Keratinocyte (primary cell): Measurements from ENCODE around the gene GPX3. TPM values are rescaled to one million over a fixed set of nuclear protein-coding genes. Genes with fewer than 3 reads are reported as not detected.

Experiments used
- DNase-seq: peaks from one replicate; pipeline ENCODE4 v3.0.0-alpha.2; 2011; ENCODE audit warnings: low read depth, missing footprints, low spot score
- FAIRE-seq: peaks from 2 replicates; lab custom pipeline; 2011; peaks lifted over from hg19 to GRCh38; lab: Jason Lieb, UNC
- H2AFZ ChIP-seq: 2 replicates; pipeline ENCODE4 v1.6.0; 2012; ENCODE audit warnings: low read length, control low read depth, inconsistent platforms; ENCODE audit not compliant: control insufficient read depth
- H3K27ac ChIP-seq: 2 replicates; pipeline ENCODE4 v1.5.1; 2011; ENCODE audit warnings: low read length; ENCODE audit not compliant: control insufficient read depth, insufficient read depth
- H3K27me3 ChIP-seq: 3 replicates; pipeline ENCODE4 v1.6.0; 2011; ENCODE audit warnings: low read length; ENCODE audit not compliant: control insufficient read depth, insufficient read depth; ENCODE audit errors: extremely low read depth
- H3K36me3 ChIP-seq, 2 experiments: 2 replicates in 1 of 2; 3 replicates in 1 of 2; pipeline ENCODE4 v1.5.1; 2011; ENCODE audit warnings: low read length in 2 of 2, mild to moderate bottlenecking in 1 of 2; ENCODE audit not compliant: control insufficient read depth in 2 of 2, insufficient read depth in 2 of 2; ENCODE audit errors: extremely low read depth in 1 of 2
- H3K4me1 ChIP-seq: 3 replicates; pipeline ENCODE4 v1.5.1; 2011; ENCODE audit warnings: low read length; ENCODE audit not compliant: control insufficient read depth, insufficient read depth; ENCODE audit errors: extremely low read depth
- H3K4me2 ChIP-seq: 3 replicates; pipeline ENCODE4 v1.6.0; 2011; ENCODE audit warnings: low read depth, low read length; ENCODE audit not compliant: control insufficient read depth, insufficient read depth; ENCODE audit errors: extremely low read depth
- H3K4me3 ChIP-seq, 3 experiments: fragments of 200-600 bp in 1 of 3; sonication (generic) in 1 of 3; 2 replicates in 2 of 3; 3 replicates in 1 of 3; pipeline ENCODE4 v1.5.1; 2011 to 2016; ENCODE audit warnings: low read length in 3 of 3, mild to moderate bottlenecking in 3 of 3, control low read depth in 2 of 3, inconsistent platforms in 1 of 3, low read depth in 1 of 3, mixed read lengths in 1 of 3, mixed run types in 1 of 3, moderate library complexity in 1 of 3; ENCODE audit not compliant: control insufficient read depth in 2 of 3, insufficient read depth in 2 of 3; ENCODE audit errors: extremely low read depth in 1 of 3
- H3K79me2 ChIP-seq: 2 replicates; pipeline ENCODE4 v1.6.0; 2012; ENCODE audit warnings: low read length; ENCODE audit not compliant: control insufficient read depth, insufficient read depth
- H3K9ac ChIP-seq: 3 replicates; pipeline ENCODE4 v1.6.0; 2011; ENCODE audit warnings: low read length; ENCODE audit not compliant: control insufficient read depth, insufficient read depth; ENCODE audit errors: extremely low read depth
- H3K9me1 ChIP-seq: 3 replicates; pipeline ENCODE4 v1.6.0; 2011; ENCODE audit warnings: low read length; ENCODE audit not compliant: control insufficient read depth, insufficient read depth; ENCODE audit errors: extremely low read depth
- H3K9me3 ChIP-seq: 2 replicates; pipeline ENCODE4 v1.5.1; 2012; ENCODE audit warnings: low read depth, low read length; ENCODE audit not compliant: control insufficient read depth
- H4K20me1 ChIP-seq: 3 replicates; pipeline ENCODE4 v1.6.0; 2011; ENCODE audit warnings: low read length; ENCODE audit not compliant: control insufficient read depth, insufficient read depth; ENCODE audit errors: extremely low read depth
- CTCF ChIP-seq, 3 experiments: IDR thresholded peaks in 1 of 3; conservative IDR thresholded peaks in 1 of 3; optimal IDR thresholded peaks in 1 of 3; 2 replicates in 2 of 3; 3 replicates in 1 of 3; pipeline versions ENCODE3 to v1.5.1; 2011; ENCODE audit warnings: low read length in 3 of 3, mild to moderate bottlenecking in 3 of 3, moderate library complexity in 2 of 3, control low read depth in 1 of 3, inconsistent platforms in 1 of 3; ENCODE audit not compliant: insufficient read depth in 2 of 3; ENCODE audit errors: extremely low read depth in 1 of 3
- EZH2 ChIP-seq: IDR thresholded peaks from one replicate; pipeline ENCODE4 v1.6.1; 2012; ENCODE audit warnings: inconsistent platforms, mild to moderate bottlenecking, low read length, moderate library complexity
- dilution Hi-C: fragments of 300-500 bp; cut with MboI; formaldehyde crosslinking; loops from one replicate; pipeline ENCODE4 v1.7.0; 2020; ENCODE audit warnings: low sequenced_read_pairs; ENCODE audit not compliant: extremely low pct_ligation_motif_present
- polyA plus RNA-seq, 5 experiments: library from polyadenylated mRNA; depleted of rRNA in 3 of 5; stranded (reverse) in 3 of 5; stranded (forward) in 1 of 5; unstranded in 1 of 5; fragments of >200 nt; gene quantifications; 1 replicate in 1 of 5; 2 replicates in 3 of 5; 3 replicates in 1 of 5; pipeline versions ENCODE4 v1.2.1 to v1.2.3, GENCODE V29; 2011 to 2012; ENCODE audit warnings: missing spikeins in 2 of 5, low read depth in 1 of 5, low replicate concordance in 1 of 5

Gene GPX3
- polyA plus RNA-seq, 1 donor (not counting 4 experiments of a cell fraction or from before 2014, with no cell fraction given) = 120 TPM

GRCh38 chr5:151077967-151078366 is 57.6 kb downstream of the GPX3 start:
- Histone ChIP-seq H3K27ac (no peak overlapping the region), H3K27me3 (no peaks in the 10 kb centered on the region), H3K4me3 (no peak overlapping the region), H2AFZ (no peak overlapping the region), H4K20me1 (no peaks in the 10 kb centered on the region), H3K4me1 (peaks cover 58% of the 10 kb centered on the region), H3K36me3 (peaks cover 11 to 20% of the 10 kb centered on the region in 2 experiments), H3K9me1 (peaks cover 2% of the 10 kb centered on the region), H3K9ac (no peak overlapping the region), H3K9me3 (peaks cover 2% of the 10 kb centered on the region), H3K79me2 (peaks cover 69% of the 10 kb centered on the region), H3K4me2 (no peak overlapping the region)
- dilution Hi-C loops = no loop called here
- TF ChIP-seq EZH2 = no peak
- no peak for TF ChIP-seq CTCF (optimal IDR thresholded peaks at IDR 0.05 in 1 of 3, IDR thresholded peaks at IDR 0.05 in 1 of 3, conservative IDR thresholded peaks at IDR 0.05 in 1 of 3; ENCODE audit: extremely low read depth in 1 of 3, insufficient read depth in 2 of 3, low read length in 3 of 3)
- FAIRE-seq = no peak
- no peak for DNase-seq

Other genes starting within 250 kb of the GPX3 start
- 21.1 to 37.0 TPM (median 29.7 TPM) in 3 replicates for gene SMIM3, start 241.8 kb upstream of the GPX3 start, polyA plus RNA-seq
- gene IRGM, start 174.1 kb upstream of the GPX3 start, polyA plus RNA-seq = 0.07 TPM in 1 of 3 replicates, not detected in the others
- 3.4 to 8.7 TPM (median 4.8 TPM) in 3 replicates for gene ZNF300, start 115.6 kb upstream of the GPX3 start, polyA plus RNA-seq
- 43.4 to 98.3 TPM (median 47.9 TPM) in 3 replicates for gene TNIP1, start 60.4 kb downstream of the GPX3 start, polyA plus RNA-seq
- 37.0 to 58.2 TPM (median 43.8 TPM) in 3 replicates for gene ANXA6, start 137.2 kb downstream of the GPX3 start, polyA plus RNA-seq
- gene CCDC69, start 203.5 kb downstream of the GPX3 start, polyA plus RNA-seq = 3.5 to 4.5 TPM (median 4.1 TPM) in 3 replicates
- gene GM2A, start 232.6 kb downstream of the GPX3 start, polyA plus RNA-seq = 98.5 to 167 TPM (median 117 TPM) in 3 replicates